Bone marrow (tissue), 2 donors: ENCODE results near the gene HOXA1.

Experiments used
- DNase-seq, 2 donors: peaks; one replicate each; lab custom pipeline; 2025; lab: John Stamatoyannopoulos, UW

The HOXA1 gene

DNA sequence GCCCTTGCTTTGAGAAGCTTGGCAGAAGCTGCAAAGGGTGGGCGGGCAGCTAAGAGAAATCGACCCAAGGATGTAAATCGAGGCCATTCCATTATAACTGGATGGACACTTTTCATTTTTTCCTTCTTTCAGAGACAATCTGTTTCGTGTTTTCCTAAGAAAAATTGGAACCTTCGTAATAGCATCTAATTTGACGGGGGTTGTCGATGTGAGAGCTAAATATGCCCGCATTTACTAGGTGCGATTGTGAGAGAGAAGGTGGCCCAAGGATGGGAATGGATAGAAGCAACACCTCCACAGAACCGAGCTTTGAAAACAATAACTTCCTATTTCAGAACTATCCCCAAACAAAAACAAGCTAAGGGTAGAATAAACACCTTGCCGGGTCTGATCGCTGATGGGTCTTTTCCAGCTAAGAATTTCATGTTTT is 35.6 kb upstream of the HOXA1 start:
- DNase-seq: no peak

DNA sequence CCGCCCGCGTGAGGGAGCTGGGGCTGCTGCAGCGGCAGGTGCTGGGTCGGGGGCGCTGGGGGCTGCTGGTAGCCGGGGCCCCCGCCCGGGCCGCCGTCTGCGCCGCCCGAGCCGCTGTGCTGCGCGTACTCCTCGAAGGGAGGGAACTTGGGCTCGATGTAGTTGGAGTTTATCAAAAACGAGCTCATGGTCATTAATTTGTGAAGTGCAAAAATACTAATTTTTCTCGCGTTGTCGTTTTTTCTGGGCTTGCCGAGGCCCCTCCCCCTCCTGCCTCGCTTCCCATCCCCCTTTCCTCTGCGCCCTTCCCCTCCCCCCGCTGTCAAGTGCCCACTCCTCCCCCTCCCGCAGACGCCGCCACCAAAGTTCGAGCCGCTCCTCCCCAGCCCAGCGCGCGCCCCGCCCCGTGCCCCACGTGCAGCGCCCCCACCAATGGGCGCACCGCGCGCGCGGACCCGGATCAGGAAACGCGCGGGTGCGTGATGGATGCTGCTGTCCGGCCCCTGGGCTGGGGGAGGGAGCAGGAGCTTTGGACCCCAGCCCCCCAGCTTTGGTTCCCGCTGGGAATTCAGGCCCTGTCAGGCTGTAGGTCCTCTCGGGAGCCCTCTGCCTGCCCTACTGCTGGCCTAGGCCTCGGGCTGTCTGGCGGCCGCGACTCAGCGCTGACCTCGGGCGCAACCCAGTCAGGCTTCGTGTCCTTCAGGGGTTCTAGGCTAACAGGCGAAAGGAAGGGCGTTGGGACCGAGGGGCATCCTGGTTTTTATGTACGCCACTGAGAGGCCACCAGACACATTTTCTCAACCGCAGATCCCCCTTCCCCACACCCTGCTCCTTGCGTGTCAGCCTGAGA is 35.0 kb upstream of the HOXA1 start, which contains the start of gene HOXA4:
HOXA4 (minus strand) TSS at position 218 of the 850 bp plus-strand sequence; CDS start at position 194, 24 bp downstream.
- no peak for DNase-seq

- no peak for DNase-seq
Measured at GRCh38 chr7:27129729-27130539, 34.1 kb upstream of the HOXA1 start.

DNA sequence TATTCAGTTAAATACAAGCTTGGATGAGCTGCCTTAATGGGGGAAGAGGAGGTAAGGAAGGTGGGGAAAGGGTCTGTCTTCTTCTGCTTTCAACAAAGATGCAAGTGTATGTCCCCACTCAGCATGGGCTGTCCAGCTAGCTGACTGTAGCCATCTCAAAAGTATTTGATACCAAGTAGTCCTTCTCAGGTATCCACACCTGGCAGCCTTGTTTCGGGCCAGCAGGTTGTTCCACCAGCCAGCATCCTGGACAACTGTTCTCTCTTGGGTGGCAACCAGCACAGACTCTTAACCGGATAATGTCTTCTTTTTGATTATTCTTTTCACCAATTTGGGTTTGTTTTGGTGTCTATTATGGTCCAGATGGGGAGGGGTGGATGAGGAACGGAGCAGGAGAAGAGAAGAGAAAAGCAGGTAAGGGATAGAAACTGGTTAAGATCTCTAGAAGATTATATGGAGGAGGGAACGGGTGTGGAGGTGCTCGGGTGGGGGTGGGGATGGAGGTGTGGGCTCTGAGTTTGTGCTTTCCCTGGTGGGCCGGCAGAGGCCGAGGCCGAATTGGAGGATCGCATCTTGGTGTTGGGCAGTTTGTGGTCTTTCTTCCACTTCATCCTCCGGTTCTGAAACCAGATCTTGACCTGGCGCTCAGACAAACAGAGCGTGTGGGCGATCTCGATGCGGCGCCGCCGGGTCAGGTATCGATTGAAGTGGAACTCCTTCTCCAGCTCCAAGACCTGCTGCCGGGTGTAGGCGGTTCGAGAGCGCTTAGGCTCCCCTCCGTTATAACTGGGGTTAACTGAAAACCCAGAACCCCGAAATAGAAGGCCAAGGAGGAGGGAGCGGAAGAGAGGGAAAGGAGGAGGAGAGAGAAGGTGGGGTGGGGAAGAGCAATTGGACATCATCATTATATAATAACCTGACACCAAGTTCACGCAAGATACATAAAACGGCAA is 33.3 kb upstream of the HOXA1 start:
- no peak for DNase-seq

DNA sequence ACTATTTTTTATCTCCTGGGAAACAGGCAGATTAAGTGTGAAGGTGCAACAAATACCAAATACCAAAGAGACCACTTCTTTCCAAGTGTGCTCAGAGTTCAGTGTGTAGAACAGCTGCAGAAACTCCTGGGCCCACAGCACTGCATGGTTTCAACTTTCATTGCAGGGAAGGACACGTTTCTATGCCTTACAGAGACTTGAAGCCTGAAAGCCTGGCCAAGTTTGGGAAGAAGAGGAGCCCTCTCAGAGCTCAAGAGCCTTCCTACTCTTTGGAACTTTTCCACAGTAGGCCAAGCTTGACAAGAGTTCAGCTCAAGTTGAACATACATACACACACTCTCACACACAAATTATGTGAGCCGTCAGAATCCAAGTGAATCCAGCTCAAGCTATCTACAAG is 32.2 kb upstream of the HOXA1 start:
- DNase-seq: no peak

DNA sequence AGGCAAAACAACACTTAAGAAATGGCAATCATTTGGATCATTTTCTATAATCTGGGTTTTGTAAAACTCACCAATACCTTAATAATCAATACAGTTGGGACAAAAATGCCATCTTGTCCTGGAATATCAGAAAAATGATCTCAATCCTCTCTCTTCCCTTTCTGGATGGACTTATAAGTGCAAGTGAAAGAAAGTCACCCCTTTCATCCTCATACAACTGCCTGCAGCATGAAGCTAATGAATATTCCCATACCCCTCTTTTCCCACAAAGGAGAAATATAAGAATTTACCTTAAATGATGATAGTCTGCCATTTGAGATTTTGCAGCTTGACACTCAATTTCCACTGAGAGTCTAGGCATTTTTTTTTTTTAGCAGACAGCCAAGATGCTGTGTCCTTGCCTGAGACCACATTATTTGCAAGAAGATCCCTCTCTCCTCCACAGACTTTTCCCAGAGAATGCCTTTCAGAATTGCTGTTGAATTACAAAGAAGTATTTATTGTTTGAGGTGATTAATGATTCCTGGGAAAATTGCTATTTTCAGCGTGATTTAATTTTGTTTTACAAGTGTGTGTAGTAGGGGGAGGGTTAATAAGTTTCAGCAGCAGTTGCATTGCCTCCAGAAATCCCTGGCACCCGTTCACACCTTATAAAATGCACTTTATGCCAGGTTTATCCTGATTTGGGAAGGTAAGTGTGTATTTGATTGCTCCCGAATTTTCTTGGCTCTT is 31.0 kb upstream of the HOXA1 start:
- DNase-seq: no peak

DNA sequence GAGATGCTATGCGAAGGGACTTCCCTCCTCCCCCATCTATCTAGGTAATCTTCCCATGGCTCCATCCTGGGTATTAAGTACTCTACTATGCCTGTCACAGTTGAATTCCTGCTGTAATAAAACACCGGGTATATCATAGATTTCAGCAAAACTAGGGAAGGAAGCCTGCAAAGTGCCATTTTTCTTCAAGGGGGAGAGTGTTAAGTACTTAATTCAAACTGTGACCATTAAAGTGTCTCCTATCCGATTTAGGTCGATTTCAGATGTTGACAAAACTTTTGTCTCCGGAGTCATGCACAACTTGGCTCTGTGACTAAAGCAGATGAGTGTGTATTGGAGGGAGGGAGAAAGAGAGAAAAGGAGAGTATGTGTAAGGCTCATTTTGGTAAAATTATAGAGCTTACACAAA is 30.2 kb upstream of the HOXA1 start:
- DNase-seq: no peak

- no peak for DNase-seq
Measured at GRCh38 chr7:27124902-27125689, 29.3 kb upstream of the HOXA1 start.

GRCh38 chr7:27124096-27124901 is 28.5 kb upstream of the HOXA1 start:
- DNase-seq: no peak

DNA sequence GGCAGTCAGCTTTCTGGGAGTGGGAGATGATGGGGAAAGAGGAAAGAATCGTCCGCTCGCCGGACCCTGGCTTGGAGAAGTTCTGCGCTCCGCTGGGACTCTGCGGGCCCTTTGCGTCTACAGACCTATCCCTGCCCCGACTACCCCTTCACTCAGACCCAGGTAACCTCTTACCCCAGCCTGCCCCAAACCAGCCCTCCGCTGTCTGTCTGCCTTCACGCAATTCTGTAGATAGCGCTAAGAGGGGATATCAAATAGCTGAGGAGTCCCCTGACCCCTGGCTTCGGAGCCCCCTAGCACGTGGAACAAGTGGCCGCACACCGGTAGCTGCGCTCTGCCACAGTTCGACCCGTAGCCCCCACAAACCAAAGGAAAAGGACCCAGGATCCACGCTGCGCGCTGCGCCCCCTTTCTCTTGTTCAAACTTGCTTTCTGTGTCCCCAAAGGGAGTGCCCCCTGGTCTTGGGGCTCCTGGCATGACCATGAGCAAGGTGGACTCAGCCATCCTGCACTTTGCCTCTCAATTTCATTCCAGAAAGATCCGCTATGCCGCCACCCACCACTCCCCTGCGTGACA is 27.8 kb upstream of the HOXA1 start:
- no peak for DNase-seq

DNA sequence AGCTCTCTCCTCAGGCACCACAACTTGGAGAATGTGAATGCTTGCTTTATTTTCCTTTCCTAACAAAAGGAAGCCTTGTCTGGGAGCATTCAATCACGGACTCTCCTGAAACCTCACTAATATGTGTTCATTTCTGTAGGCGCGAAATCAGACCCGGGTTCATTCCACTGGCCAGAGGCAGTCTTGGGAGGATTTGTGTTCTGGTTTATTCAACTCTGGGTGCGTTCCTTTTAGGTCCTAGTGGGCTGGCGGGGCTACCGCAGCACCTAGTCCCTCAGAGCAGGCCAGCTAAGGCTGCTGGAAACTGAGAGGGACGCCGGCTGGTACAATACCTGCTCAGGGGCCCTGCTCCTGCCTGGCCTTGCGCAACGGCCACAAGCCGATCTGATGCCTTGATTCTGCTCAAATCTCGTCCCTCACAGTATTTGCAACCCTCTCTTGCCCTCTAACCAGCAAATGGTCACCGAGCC is 27.2 kb upstream of the HOXA1 start:
- no peak for DNase-seq

- no peak for DNase-seq
Measured at GRCh38 chr7:27122077-27122910, 26.5 kb upstream of the HOXA1 start.

GRCh38 chr7:27121684-27122076 is 25.9 kb upstream of the HOXA1 start:
- DNase-seq: no peak

GRCh38 chr7:27119412-27119911 is 23.7 kb upstream of the HOXA1 start:
- no peak for DNase-seq

DNA sequence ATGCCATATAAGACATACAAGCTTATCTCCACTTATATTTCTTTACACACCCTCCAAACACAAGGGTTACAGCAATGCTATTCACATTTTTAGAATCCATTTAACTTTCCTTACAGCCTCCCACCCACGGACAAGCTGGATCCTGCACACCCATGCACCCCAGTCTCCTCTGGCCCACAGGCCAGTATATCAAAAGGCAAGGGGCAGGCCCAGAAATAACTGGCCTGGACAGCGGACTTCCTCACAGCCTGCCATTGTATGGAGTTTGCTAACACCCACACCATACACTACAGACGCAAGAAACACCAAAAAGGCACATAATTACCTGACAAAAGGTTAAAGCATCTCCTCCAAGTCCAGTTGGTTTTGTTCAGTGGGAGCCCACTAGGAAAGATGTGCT is 22.8 kb upstream of the HOXA1 start:
- no peak for DNase-seq

- DNase-seq: no peak
Measured at GRCh38 chr7:27117887-27118491, 22.2 kb upstream of the HOXA1 start.
